ENCODE data around the gene FNTB. TPM values are rescaled to one million over a fixed set of nuclear protein-coding genes. Genes with fewer than 3 reads are reported as not detected.

The FNTB gene
- total and polyA plus RNA-seq, 2 of the 13 experiments (the other 11 are each of a cell fraction or from before 2014, with no cell fraction given), result 23.6 to 28.5 TPM

DNA sequence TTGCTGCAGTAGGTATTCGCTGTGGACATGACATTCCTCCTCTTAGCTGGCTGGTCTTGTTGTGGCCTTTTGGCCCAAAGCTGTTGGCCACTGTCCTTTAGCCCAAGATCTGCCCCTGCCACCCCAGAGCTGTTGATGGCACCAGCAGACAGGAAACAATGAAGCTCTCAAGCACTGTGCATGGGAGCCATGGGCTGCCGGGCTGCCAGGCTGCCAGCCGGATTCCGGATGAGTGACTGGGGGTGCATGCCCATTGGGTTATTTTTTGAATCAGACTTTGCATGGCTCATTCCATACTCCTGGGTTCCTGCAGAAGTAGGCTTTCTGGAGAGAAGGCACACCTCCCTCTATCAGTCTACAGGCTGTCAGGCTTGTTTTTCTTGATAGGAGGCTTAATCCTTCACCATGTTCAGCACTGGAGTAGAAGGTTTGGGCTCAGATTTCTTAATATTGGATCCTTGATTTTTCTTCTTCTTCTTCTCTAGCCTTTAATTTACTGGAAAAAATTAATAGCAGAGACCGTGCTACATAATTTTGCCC lies 83.2 kb downstream of the FNTB start:
- no peak overlapping the region for H3K4me3 ChIP-seq (replicated peaks in 1 of 3; ENCODE audit: insufficient read depth in 1 of 3, low read depth in 2 of 3, low read length in 3 of 3)
- no peak for DNase-seq (ENCODE audit: low spot score)
- CTCF ChIA-PET (ENCODE audit: low intra/inter-chr PET ratio, low total read pairs), result no interaction called here
- no peaks in the 10 kb centered on the region for H4K20me1 ChIP-seq (ENCODE audit: insufficient read depth, low read length)
- H2AFZ ChIP-seq (ENCODE audit: low read length), result no peak overlapping the region
- peaks cover 12 to 21% of the 10 kb centered on the region in 2 experiments; a peak in 4 of 5 replicates for H3K36me3 ChIP-seq (replicated peaks in 1 of 2; ENCODE audit: control insufficient read depth in 1 of 2, insufficient read depth in 2 of 2, low read length in 2 of 2)
- BruUV-seq (replicated peaks), result no TSS peak
- 100% methylated on average over 2 of the region's 5 CpGs for WGBS (ENCODE audit: low lambda C conversion rate)
- H3K27ac ChIP-seq (ENCODE audit: extremely low read length, insufficient read depth, low read length), result no peak overlapping the region
- no peaks in the 10 kb centered on the region for H3K9me3 ChIP-seq (ENCODE audit: low read length)
- no peak overlapping the region for H3K4me2 ChIP-seq (ENCODE audit: low read depth, low read length)
- no peak for ATAC-seq
- intact Hi-C loops (cut with micrococcal nuclease; ENCODE audit: unreplicated experiment), result no loop called here
- in situ Hi-C loops (cut with HindIII; ENCODE audit: extremely low pct_ligation_motif_present, low pct_unique_long_range_greater_than_20kb), result no loop called here
- POLR2A ChIA-PET, result no interaction called here
- FAIRE-seq, result no peak
- H3K4me1 ChIP-seq (ENCODE audit: insufficient read depth, low read length), result peaks cover 22% of the 10 kb centered on the region
- no peaks in the 10 kb centered on the region for H3K79me2 ChIP-seq (ENCODE audit: insufficient read depth, low read length)
- no peaks in the 10 kb centered on the region for H3K27me3 ChIP-seq (ENCODE audit: control insufficient read depth in 1 of 2, insufficient read depth in 2 of 2, low read length in 2 of 2)
- H3K9ac ChIP-seq (ENCODE audit: insufficient read depth, low read depth, low read length), result no peak overlapping the region
- TF ChIP-seq PRMT3 (CRISPR knock-in tag; IDR thresholded peaks at IDR 0.05; ENCODE audit: borderline replicate concordance, low read depth), result no peak
- TF ChIP-seq, protein P1, sequence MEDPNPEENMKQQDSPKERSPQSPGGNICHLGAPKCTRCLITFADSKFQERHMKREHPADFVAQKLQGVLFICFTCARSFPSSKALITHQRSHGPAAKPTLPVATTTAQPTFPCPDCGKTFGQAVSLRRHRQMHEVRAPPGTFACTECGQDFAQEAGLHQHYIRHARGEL (CRISPR knock-in tag; IDR thresholded peaks at IDR 0.05), result no peak
- no peak for TF ChIP-seq SP4 (CRISPR knock-in tag; IDR thresholded peaks at IDR 0.05)
- no peak for TF ChIP-seq REPIN1 (CRISPR knock-in tag; IDR thresholded peaks at IDR 0.05; ENCODE audit: borderline replicate concordance, low read depth)
- no peak for TF ChIP-seq ZNF251 (CRISPR knock-in tag; IDR thresholded peaks at IDR 0.05)
- TF ChIP-seq GLI4 (CRISPR knock-in tag; IDR thresholded peaks at IDR 0.05; ENCODE audit: borderline replicate concordance), result no peak
- no peak for TF ChIP-seq HOXA3 (CRISPR knock-in tag; IDR thresholded peaks at IDR 0.05)
- TF ChIP-seq, protein P2, sequence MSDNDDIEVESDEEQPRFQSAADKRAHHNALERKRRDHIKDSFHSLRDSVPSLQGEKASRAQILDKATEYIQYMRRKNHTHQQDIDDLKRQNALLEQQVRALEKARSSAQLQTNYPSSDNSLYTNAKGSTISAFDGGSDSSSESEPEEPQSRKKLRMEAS (IDR thresholded peaks at IDR 0.05), result no peak
- TF ChIP-seq, protein P3, sequence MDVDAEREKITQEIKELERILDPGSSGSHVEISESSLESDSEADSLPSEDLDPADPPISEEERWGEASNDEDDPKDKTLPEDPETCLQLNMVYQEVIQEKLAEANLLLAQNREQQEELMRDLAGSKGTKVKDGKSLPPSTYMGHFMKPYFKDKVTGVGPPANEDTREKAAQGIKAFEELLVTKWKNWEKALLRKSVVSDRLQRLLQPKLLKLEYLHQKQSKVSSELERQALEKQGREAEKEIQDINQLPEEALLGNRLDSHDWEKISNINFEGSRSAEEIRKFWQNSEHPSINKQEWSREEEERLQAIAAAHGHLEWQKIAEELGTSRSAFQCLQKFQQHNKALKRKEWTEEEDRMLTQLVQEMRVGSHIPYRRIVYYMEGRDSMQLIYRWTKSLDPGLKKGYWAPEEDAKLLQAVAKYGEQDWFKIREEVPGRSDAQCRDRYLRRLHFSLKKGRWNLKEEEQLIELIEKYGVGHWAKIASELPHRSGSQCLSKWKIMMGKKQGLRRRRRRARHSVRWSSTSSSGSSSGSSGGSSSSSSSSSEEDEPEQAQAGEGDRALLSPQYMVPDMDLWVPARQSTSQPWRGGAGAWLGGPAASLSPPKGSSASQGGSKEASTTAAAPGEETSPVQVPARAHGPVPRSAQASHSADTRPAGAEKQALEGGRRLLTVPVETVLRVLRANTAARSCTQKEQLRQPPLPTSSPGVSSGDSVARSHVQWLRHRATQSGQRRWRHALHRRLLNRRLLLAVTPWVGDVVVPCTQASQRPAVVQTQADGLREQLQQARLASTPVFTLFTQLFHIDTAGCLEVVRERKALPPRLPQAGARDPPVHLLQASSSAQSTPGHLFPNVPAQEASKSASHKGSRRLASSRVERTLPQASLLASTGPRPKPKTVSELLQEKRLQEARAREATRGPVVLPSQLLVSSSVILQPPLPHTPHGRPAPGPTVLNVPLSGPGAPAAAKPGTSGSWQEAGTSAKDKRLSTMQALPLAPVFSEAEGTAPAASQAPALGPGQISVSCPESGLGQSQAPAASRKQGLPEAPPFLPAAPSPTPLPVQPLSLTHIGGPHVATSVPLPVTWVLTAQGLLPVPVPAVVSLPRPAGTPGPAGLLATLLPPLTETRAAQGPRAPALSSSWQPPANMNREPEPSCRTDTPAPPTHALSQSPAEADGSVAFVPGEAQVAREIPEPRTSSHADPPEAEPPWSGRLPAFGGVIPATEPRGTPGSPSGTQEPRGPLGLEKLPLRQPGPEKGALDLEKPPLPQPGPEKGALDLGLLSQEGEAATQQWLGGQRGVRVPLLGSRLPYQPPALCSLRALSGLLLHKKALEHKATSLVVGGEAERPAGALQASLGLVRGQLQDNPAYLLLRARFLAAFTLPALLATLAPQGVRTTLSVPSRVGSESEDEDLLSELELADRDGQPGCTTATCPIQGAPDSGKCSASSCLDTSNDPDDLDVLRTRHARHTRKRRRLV (CRISPR knock-in tag; IDR thresholded peaks at IDR 0.05), result no peak
- TF ChIP-seq ZNF792 (CRISPR knock-in tag; IDR thresholded peaks at IDR 0.05), result no peak
- no peak for TF ChIP-seq CENPX (CRISPR knock-in tag; IDR thresholded peaks at IDR 0.05)
- TF ChIP-seq, protein P4, sequence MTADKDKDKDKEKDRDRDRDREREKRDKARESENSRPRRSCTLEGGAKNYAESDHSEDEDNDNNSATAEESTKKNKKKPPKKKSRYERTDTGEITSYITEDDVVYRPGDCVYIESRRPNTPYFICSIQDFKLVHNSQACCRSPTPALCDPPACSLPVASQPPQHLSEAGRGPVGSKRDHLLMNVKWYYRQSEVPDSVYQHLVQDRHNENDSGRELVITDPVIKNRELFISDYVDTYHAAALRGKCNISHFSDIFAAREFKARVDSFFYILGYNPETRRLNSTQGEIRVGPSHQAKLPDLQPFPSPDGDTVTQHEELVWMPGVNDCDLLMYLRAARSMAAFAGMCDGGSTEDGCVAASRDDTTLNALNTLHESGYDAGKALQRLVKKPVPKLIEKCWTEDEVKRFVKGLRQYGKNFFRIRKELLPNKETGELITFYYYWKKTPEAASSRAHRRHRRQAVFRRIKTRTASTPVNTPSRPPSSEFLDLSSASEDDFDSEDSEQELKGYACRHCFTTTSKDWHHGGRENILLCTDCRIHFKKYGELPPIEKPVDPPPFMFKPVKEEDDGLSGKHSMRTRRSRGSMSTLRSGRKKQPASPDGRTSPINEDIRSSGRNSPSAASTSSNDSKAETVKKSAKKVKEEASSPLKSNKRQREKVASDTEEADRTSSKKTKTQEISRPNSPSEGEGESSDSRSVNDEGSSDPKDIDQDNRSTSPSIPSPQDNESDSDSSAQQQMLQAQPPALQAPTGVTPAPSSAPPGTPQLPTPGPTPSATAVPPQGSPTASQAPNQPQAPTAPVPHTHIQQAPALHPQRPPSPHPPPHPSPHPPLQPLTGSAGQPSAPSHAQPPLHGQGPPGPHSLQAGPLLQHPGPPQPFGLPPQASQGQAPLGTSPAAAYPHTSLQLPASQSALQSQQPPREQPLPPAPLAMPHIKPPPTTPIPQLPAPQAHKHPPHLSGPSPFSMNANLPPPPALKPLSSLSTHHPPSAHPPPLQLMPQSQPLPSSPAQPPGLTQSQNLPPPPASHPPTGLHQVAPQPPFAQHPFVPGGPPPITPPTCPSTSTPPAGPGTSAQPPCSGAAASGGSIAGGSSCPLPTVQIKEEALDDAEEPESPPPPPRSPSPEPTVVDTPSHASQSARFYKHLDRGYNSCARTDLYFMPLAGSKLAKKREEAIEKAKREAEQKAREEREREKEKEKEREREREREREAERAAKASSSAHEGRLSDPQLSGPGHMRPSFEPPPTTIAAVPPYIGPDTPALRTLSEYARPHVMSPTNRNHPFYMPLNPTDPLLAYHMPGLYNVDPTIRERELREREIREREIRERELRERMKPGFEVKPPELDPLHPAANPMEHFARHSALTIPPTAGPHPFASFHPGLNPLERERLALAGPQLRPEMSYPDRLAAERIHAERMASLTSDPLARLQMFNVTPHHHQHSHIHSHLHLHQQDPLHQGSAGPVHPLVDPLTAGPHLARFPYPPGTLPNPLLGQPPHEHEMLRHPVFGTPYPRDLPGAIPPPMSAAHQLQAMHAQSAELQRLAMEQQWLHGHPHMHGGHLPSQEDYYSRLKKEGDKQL (CRISPR knock-in tag; IDR thresholded peaks at IDR 0.05; ENCODE audit: low read depth), result no peak
- no peak for TF ChIP-seq ASH2L (IDR thresholded peaks at IDR 0.05; ENCODE audit: insufficient read length, low read depth, low read length)
- TF ChIP-seq RELA (CRISPR knock-in tag; IDR thresholded peaks at IDR 0.05), result no peak
